ENCODE results near the gene LPCAT2. TPM values are rescaled to one million over a fixed set of nuclear protein-coding genes. Genes with fewer than 3 reads are reported as not detected.

The LPCAT2 gene
- total RNA-seq, 1 donor from 2014 or later = 1.8 TPM

GRCh38 chr16:55565086-55565485, 56.2 kb downstream of the LPCAT2 start:
- H3K9me3 Mint-ChIP-seq (ENCODE audit: unreplicated experiment) = no peaks in the 10 kb centered on the region
- peaks cover 6% of the 10 kb centered on the region for H3K4me1 Mint-ChIP-seq (ENCODE audit: low read depth, unreplicated experiment)
- H3K27ac Mint-ChIP-seq (ENCODE audit: unreplicated experiment) = no peak overlapping the region
- no peak overlapping the region for H3K4me3 Mint-ChIP-seq (ENCODE audit: unreplicated experiment)
- H3K36me3 Mint-ChIP-seq (ENCODE audit: unreplicated experiment) = no peaks in the 10 kb centered on the region
- no peak for TF ChIP-seq CTCF (IDR thresholded peaks at IDR 0.05; ENCODE audit: partially characterized antibody, unreplicated experiment)
- no peak for DNase-seq
- peaks cover 2% of the 10 kb centered on the region for H3K27me3 Mint-ChIP-seq (ENCODE audit: unreplicated experiment)

GRCh38 chr16:55566432-55567175, 57.7 kb downstream of the LPCAT2 start, which contains the start of gene CAPNS2:
CAPNS2 (plus strand) TSS chr16:55566684; CDS start chr16:55566757, 73 bp downstream.
- no peaks in the 10 kb centered on the region for H3K36me3 Mint-ChIP-seq (ENCODE audit: unreplicated experiment)
- DNase-seq = no peak
- no peak for TF ChIP-seq CTCF (IDR thresholded peaks at IDR 0.05; ENCODE audit: partially characterized antibody, unreplicated experiment)
- H3K27ac Mint-ChIP-seq (ENCODE audit: unreplicated experiment) = no peak within 1 kb of the TSS
- H3K27me3 Mint-ChIP-seq (ENCODE audit: unreplicated experiment) = peaks cover 2% of the 10 kb centered on the region
- H3K4me1 Mint-ChIP-seq (ENCODE audit: low read depth, unreplicated experiment) = peaks cover 6% of the 10 kb centered on the region
- H3K4me3 Mint-ChIP-seq (ENCODE audit: unreplicated experiment) = no peak within 1 kb of the TSS
- no peaks in the 10 kb centered on the region for H3K9me3 Mint-ChIP-seq (ENCODE audit: unreplicated experiment)

- H3K27ac Mint-ChIP-seq (ENCODE audit: unreplicated experiment) = no peak overlapping the region
- TF ChIP-seq CTCF (IDR thresholded peaks at IDR 0.05; ENCODE audit: partially characterized antibody, unreplicated experiment) = no peak
These were observed 58.5 kb downstream of the LPCAT2 start for GRCh38 chr16:55567382-55567781.

GRCh38 chr16:55568207-55568606, 59.3 kb downstream of the LPCAT2 start:
- H3K27ac Mint-ChIP-seq (ENCODE audit: unreplicated experiment) = no peak overlapping the region
- H3K27me3 Mint-ChIP-seq (ENCODE audit: unreplicated experiment) = peaks cover 2% of the 10 kb centered on the region
- H3K9me3 Mint-ChIP-seq (ENCODE audit: unreplicated experiment) = no peaks in the 10 kb centered on the region
- H3K36me3 Mint-ChIP-seq (ENCODE audit: unreplicated experiment) = no peaks in the 10 kb centered on the region
- DNase-seq = no peak
- peaks cover 6% of the 10 kb centered on the region for H3K4me1 Mint-ChIP-seq (ENCODE audit: low read depth, unreplicated experiment)
- no peak overlapping the region for H3K4me3 Mint-ChIP-seq (ENCODE audit: unreplicated experiment)
- no peak for TF ChIP-seq CTCF (IDR thresholded peaks at IDR 0.05; ENCODE audit: partially characterized antibody, unreplicated experiment)

More at GRCh38 chr16:55567382-55567781, 58.5 kb downstream of the LPCAT2 start:
- DNase-seq = no peak
- Mint-ChIP-seq H3K9me3 (ENCODE audit: unreplicated experiment) (no peaks in the 10 kb centered on the region), H3K4me1 (ENCODE audit: low read depth, unreplicated experiment) (peaks cover 6% of the 10 kb centered on the region), H3K4me3 (ENCODE audit: unreplicated experiment) (no peak overlapping the region), H3K36me3 (ENCODE audit: unreplicated experiment) (no peaks in the 10 kb centered on the region), H3K27me3 (ENCODE audit: unreplicated experiment) (peaks cover 2% of the 10 kb centered on the region)

GRCh38 chr16:55569025-55569424, 60.2 kb downstream of the LPCAT2 start:
- Mint-ChIP-seq H3K4me3 (ENCODE audit: unreplicated experiment) (peak overlapping the region; percentile 16), H3K9me3 (ENCODE audit: unreplicated experiment) (peaks cover 2% of the 10 kb centered on the region), H3K27me3 (ENCODE audit: unreplicated experiment) (peaks cover 2% of the 10 kb centered on the region), H3K4me1 (ENCODE audit: low read depth, unreplicated experiment) (peaks cover 6% of the 10 kb centered on the region), H3K36me3 (ENCODE audit: unreplicated experiment) (no peaks in the 10 kb centered on the region), H3K27ac (ENCODE audit: unreplicated experiment) (no peak overlapping the region)
- no peak for TF ChIP-seq CTCF (IDR thresholded peaks at IDR 0.05; ENCODE audit: partially characterized antibody, unreplicated experiment)
- no peak for DNase-seq
